Liver (tissue), 9 donors: ENCODE results near the gene MOB4. TPM values are rescaled to one million over a fixed set of nuclear protein-coding genes. Genes with fewer than 3 reads are reported as not detected.
"Not testable (repeated sequence)": the region's sequence is repeated elsewhere in the genome, so short reads cannot be mapped to it uniquely, and the experiment has no call there.

Experiments
- DNase-seq: peaks from one replicate; pipeline ENCODE4 v3.0.0-alpha.2; 2017; ENCODE audit warnings: low spot score
- H3K27ac ChIP-seq, 2 donors: one replicate each; pipeline ENCODE4 v1.7.0; 2013; ENCODE audit warnings: inconsistent platforms in 2 of 2, low read length in 2 of 2, control low read depth in 1 of 2, low read depth in 1 of 2, mild to moderate bottlenecking in 1 of 2
- H3K27me3 ChIP-seq, 4 donors: one replicate each; pipeline versions ENCODE4 v1.6.1 to v1.7.0; 2013; ENCODE audit warnings: low read length in 3 of 4, inconsistent platforms in 1 of 4, mild to moderate bottlenecking in 1 of 4, moderate library complexity in 1 of 4; ENCODE audit not compliant: control insufficient read depth in 4 of 4, insufficient read depth in 4 of 4
- H3K36me3 ChIP-seq, 4 donors: one replicate each; pipeline versions ENCODE4 v1.6.1 to v1.7.0; 2013; ENCODE audit warnings: low read length in 3 of 4, mild to moderate bottlenecking in 3 of 4, low read depth in 1 of 4, moderate library complexity in 1 of 4; ENCODE audit not compliant: control insufficient read depth in 4 of 4, insufficient read depth in 3 of 4
- H3K4me1 ChIP-seq, 4 donors: one replicate each; pipeline versions ENCODE4 v1.6.1 to v1.7.0; 2013; ENCODE audit warnings: low read length in 3 of 4, mild to moderate bottlenecking in 3 of 4, moderate library complexity in 1 of 4; ENCODE audit not compliant: control insufficient read depth in 4 of 4, insufficient read depth in 4 of 4
- H3K4me3 ChIP-seq, 3 donors: one replicate each; pipeline versions ENCODE4 v1.6.1 to v1.7.0; 2013; ENCODE audit warnings: low read length in 3 of 3, control low read depth in 1 of 3, low read depth in 1 of 3, mild to moderate bottlenecking in 1 of 3
- H3K9ac ChIP-seq, 2 donors: one replicate each; pipeline ENCODE4 v1.7.0; 2013; ENCODE audit warnings: low read length in 2 of 2, mild to moderate bottlenecking in 2 of 2, moderate library complexity in 2 of 2, control low read depth in 1 of 2, low read depth in 1 of 2
- H3K9me3 ChIP-seq, 4 donors: one replicate each; pipeline versions ENCODE4 v1.6.1 to v1.7.0; 2013; ENCODE audit warnings: low read length in 3 of 4; ENCODE audit not compliant: control insufficient read depth in 4 of 4
- ATF3 ChIP-seq: IDR thresholded peaks from 2 replicates; pipeline ENCODE4 v1.6.1; 2016; ENCODE audit warnings: antibody characterized with exemption
- CTCF ChIP-seq: fragments of 150-350 bp; IDR thresholded peaks from 2 replicates; pipeline ENCODE4 v1.5.1; 2017; ENCODE audit warnings: improper control_type of control experiment, low read depth, low read length; ENCODE audit not compliant: missing input control
- EGR1 ChIP-seq, 2 donors: IDR thresholded peaks; 2 replicates each; pipeline ENCODE4 v1.6.1; 2016 to 2018; ENCODE audit warnings: antibody characterized with exemption in 2 of 2, low read depth in 2 of 2
- FOXA1 ChIP-seq: IDR thresholded peaks from 2 replicates; pipeline ENCODE4 v1.6.1; 2016; ENCODE audit warnings: antibody characterized with exemption
- HNF4A ChIP-seq, 2 donors: conservative IDR thresholded peaks; 2 replicates each; pipeline ENCODE4 v1.6.1; 2016; ENCODE audit warnings: antibody characterized with exemption in 2 of 2, mild to moderate bottlenecking in 2 of 2
- HNF4G ChIP-seq: IDR thresholded peaks from 2 replicates; pipeline ENCODE4 v1.6.1; 2016; ENCODE audit warnings: antibody characterized with exemption
- MAX ChIP-seq: IDR thresholded peaks from 2 replicates; pipeline ENCODE4 v1.6.1; 2016; ENCODE audit warnings: antibody characterized with exemption
- RAD21 ChIP-seq, 2 donors: IDR thresholded peaks; 2 replicates each; pipeline ENCODE4 v1.6.1; 2016; ENCODE audit warnings: antibody characterized with exemption in 2 of 2, mild to moderate bottlenecking in 2 of 2
- REST ChIP-seq: IDR thresholded peaks from 2 replicates; pipeline ENCODE4 v1.6.1; 2016; ENCODE audit warnings: antibody characterized with exemption, mild to moderate bottlenecking
- RXRA ChIP-seq, 2 donors: IDR thresholded peaks; 2 replicates each; pipeline ENCODE4 v1.6.1; 2017 to 2018; ENCODE audit warnings: antibody characterized with exemption in 2 of 2, mild to moderate bottlenecking in 1 of 2
- SP1 ChIP-seq: IDR thresholded peaks from 2 replicates; pipeline ENCODE4 v1.6.1; 2018; ENCODE audit warnings: antibody characterized with exemption, mild to moderate bottlenecking
- YY1 ChIP-seq: IDR thresholded peaks from 2 replicates; pipeline ENCODE4 v1.6.1; 2016; ENCODE audit warnings: antibody characterized with exemption, mild to moderate bottlenecking
- WGBS: extraction: QIAGEN DNeasy Blood & Tissue Kit; methylation state at CpG from one replicate; pipeline ENCODE4 v1.1.7; 2013; 5-methylcytosine and 5-hydroxymethylcytosine counted together
- polyA plus RNA-seq, 2 donors: library from polyadenylated mRNA; stranded (reverse) in 1 of 2; unstranded in 1 of 2; fragments of 200-250 nt in 1 of 2; fragments of >200 nt in 1 of 2; fragmentation: Nextera tagmentation in 1 of 2; extraction: Ambion mirVana in 1 of 2; gene quantifications; one replicate each; pipeline versions ENCODE4 v1.2.1 to v1.2.3, GENCODE V29; 2013 to 2015
- total RNA-seq, 2 donors: library from RNA; depleted of rRNA; stranded (reverse); fragments of >200 nt; gene quantifications; one replicate each; pipeline ENCODE4 v1.2.3, GENCODE V29; 2014
- donor health status: healthy.
- donor health status: healthy.
- donor health status: healthy.
- donor health status: healthy.
- donor health status: healthy.

The MOB4 gene
- total and polyA plus RNA-seq, 4 donors, result 7.6 to 17.5 (median 12.5) TPM

GRCh38 chr2:197576631-197577030 is 60.8 kb downstream of the MOB4 start:
- Histone ChIP-seq H3K4me1 (peaks cover 0 to 7% (median 0%) of the 10 kb centered on the region in 4 donors), H3K4me3 (no peak overlapping the region), H3K27ac (no peak overlapping the region), H3K9me3 (peaks cover 0 to 2% (median 0%) of the 10 kb centered on the region in 4 donors), H3K27me3 (no peaks in the 10 kb centered on the region), H3K9ac (no peak overlapping the region), H3K36me3 (no peaks in the 10 kb centered on the region)
- WGBS, result 21% methylated on average over 3 of the region's 3 CpGs
- TF ChIP-seq CTCF (no peak), YY1 (peak; percentile 14), HNF4A (conservative IDR thresholded peaks at IDR 0.05) (peak; percentile 33 to 47), RAD21 (IDR thresholded peaks at IDR 0.05) (peak; percentile 11 to 19), RXRA (IDR thresholded peaks at IDR 0.05) (peak in 1 of 2 donors; percentile 28)
- no peak for DNase-seq

GRCh38 chr2:197577446-197577845 is 61.6 kb downstream of the MOB4 start:
- Histone ChIP-seq H3K27ac (no peak overlapping the region), H3K9ac (no peak overlapping the region), H3K27me3 (no peaks in the 10 kb centered on the region), H3K36me3 (no peaks in the 10 kb centered on the region), H3K9me3 (peaks cover 0 to 2% (median 0%) of the 10 kb centered on the region in 4 donors), H3K4me1 (peaks cover 0 to 7% (median 0%) of the 10 kb centered on the region in 4 donors), H3K4me3 (no peak overlapping the region)
- 93% methylated on average over 4 of the region's 4 CpGs for WGBS
- no peak for TF ChIP-seq EGR1 (IDR thresholded peaks at IDR 0.05; ENCODE audit: low read depth in 2 of 2)
- no peak for TF ChIP-seq MAX
- TF ChIP-seq HNF4G, result no peak
- TF ChIP-seq YY1, result no peak
- no peak for TF ChIP-seq ATF3
- TF ChIP-seq FOXA1, result no peak
- TF ChIP-seq REST, result no peak
- no peak for TF ChIP-seq SP1
- no peak for DNase-seq

- not testable (repeated sequence) for DNase-seq, H3K9me3 ChIP-seq, H3K27me3 ChIP-seq, H3K36me3 ChIP-seq, H3K9ac ChIP-seq, H3K4me1 ChIP-seq, H3K4me3 ChIP-seq, H3K27ac ChIP-seq
- 88% methylated on average over 2 of the region's 2 CpGs for WGBS
These were observed 62.4 kb downstream of the MOB4 start for GRCh38 chr2:197578294-197578693.

GRCh38 chr2:197580166-197580565 is 64.3 kb downstream of the MOB4 start:
- WGBS, result 95% methylated on average over 3 of the region's 3 CpGs
- H3K9ac ChIP-seq, H3K9me3 ChIP-seq, H3K27ac ChIP-seq, H3K4me3 ChIP-seq, H3K27me3 ChIP-seq, DNase-seq, H3K36me3 ChIP-seq, H3K4me1 ChIP-seq: not testable (repeated sequence)

GRCh38 chr2:197587255-197587654 is 71.4 kb downstream of the MOB4 start:
- H3K27me3 ChIP-seq, H3K4me3 ChIP-seq, H3K9me3 ChIP-seq, H3K4me1 ChIP-seq, H3K27ac ChIP-seq, H3K9ac ChIP-seq, DNase-seq, H3K36me3 ChIP-seq: not testable (repeated sequence)
- WGBS, result 92% methylated on average over 7 of the region's 7 CpGs
